ENCODE results near the gene RGS16.

- TF ChIP-seq CTCF (conservative IDR thresholded peaks at IDR 0.05; ENCODE audit: low read length) (no peak), EZH2phosphoT487 (IDR thresholded peaks at IDR 0.05; ENCODE audit: borderline replicate concordance, low read depth, low read length) (no peak)
These were observed 24.5 kb upstream of the RGS16 start for GRCh38 chr1:182628657-182629056.

Measured in OCI-LY7 (cell line).